VCaP (cell line): Measurements from ENCODE around the gene RYR2.

ENCODE experiments used
- H3K27ac ChIP-seq: fragments of 450-650 bp; 2 replicates; pipeline ENCODE4 v1.5.1; 2017
- TF ChIP-seq, protein P1 (sequence below): fragments of 450-650 bp; conservative IDR thresholded peaks from 2 replicates; pipeline ENCODE4 v1.5.1; 2017; ENCODE audit warnings: mild to moderate bottlenecking, moderate library complexity

RYR2 gene

DNA sequence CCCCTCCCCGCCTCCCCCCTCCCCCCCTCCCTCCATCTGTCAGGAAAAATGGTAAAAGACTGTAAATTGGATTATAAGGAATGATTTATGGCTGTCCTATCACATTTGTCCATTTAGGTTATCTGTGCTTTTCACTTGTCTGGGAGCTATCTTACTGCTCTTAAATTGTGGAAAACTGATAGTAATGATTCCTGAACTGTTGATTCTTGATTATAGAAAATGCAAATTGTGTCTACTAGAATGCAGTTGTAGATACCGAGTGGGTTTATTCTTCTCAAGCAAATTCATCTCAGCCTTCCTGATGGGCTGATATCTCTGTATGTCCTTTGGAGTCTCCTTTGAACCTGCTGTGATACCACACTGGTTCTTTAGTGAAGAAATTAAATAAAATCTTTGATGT, 12.3 kb downstream of the RYR2 start:
- TF ChIP-seq, protein P1, sequence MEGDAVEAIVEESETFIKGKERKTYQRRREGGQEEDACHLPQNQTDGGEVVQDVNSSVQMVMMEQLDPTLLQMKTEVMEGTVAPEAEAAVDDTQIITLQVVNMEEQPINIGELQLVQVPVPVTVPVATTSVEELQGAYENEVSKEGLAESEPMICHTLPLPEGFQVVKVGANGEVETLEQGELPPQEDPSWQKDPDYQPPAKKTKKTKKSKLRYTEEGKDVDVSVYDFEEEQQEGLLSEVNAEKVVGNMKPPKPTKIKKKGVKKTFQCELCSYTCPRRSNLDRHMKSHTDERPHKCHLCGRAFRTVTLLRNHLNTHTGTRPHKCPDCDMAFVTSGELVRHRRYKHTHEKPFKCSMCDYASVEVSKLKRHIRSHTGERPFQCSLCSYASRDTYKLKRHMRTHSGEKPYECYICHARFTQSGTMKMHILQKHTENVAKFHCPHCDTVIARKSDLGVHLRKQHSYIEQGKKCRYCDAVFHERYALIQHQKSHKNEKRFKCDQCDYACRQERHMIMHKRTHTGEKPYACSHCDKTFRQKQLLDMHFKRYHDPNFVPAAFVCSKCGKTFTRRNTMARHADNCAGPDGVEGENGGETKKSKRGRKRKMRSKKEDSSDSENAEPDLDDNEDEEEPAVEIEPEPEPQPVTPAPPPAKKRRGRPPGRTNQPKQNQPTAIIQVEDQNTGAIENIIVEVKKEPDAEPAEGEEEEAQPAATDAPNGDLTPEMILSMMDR, result no peak
- H3K27ac ChIP-seq, result no peak overlapping the region

DNA sequence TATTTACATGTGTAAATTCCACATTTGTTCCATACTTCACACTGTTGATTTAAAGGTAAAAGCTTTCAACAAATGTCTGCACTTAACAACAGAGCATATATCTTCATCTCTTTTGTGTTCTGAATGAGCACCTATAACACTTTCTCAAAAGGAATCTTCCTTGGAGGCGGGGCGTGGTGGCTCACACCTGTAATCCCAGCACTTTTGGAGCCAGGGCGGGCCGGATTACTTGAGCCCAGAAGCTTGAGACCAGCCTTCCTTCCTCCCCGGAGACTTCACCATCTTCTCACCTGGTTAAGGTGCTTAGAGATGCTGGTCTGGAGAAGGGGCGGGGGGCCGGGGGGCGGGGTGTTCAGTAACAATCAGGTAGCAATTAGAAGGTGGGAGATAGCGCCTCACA, 16.5 kb downstream of the RYR2 start:
- H3K27ac ChIP-seq, result no peak overlapping the region
- TF ChIP-seq, protein P1, result no peak

DNA sequence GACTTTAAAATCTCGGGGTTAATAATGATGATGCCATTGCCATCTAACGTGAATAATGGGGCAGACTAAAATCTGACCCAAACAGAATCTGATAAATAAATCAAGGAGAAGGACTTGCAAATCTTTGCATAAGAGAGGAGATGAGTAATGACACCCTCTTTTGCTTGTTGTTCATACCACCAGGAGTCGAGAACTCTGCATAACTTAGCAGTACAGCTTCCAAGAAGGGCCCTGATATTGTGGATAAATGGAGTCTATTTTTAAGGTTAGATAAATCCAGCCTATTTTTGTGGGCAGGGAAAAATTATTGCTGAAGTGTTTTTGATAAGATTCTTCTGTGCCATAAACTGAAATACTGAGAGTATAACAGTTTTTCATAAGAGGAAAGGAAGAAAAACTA, 17.3 kb downstream of the RYR2 start:
- TF ChIP-seq, protein P1, result no peak
- no peak overlapping the region for H3K27ac ChIP-seq

DNA sequence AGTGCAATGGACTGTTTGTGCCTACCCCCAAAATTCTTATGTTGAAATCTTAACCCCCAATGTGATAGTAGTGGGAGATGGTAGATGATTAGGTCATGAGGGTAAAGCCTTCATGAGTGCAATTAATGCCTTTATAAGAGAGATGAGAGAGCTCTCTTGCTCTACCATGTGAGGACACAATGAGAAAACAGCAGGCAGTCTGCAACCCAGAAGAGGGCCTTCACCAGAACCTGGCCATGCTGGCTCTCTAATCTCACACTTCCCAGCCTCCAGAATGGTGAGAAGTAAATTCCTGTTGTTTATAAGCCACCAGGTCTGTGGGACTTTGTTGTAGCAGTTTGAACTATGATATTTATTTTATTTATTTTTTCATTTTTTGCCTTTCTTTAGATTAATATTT, 21.0 kb downstream of the RYR2 start:
- no peak overlapping the region for H3K27ac ChIP-seq
- TF ChIP-seq, protein P1, result no peak

DNA sequence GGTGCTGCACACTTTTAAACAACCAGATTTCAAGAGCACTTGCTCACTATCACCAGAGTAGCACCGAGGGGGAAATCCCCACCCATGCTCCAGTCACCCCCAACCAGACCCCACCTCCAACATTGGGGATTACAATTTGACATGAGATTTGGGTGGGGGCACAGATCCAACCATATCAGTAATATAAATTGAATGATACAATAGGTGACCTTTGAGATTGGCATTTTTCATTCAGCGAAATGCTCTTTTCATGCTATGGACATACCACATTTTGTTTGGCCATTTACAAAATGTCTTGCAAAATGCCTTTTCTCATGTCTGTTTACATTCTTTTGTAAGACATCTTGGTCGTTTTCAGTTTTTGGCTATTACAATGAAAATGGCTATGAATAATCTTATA, 23.9 kb downstream of the RYR2 start:
- TF ChIP-seq, protein P1, result no peak

DNA sequence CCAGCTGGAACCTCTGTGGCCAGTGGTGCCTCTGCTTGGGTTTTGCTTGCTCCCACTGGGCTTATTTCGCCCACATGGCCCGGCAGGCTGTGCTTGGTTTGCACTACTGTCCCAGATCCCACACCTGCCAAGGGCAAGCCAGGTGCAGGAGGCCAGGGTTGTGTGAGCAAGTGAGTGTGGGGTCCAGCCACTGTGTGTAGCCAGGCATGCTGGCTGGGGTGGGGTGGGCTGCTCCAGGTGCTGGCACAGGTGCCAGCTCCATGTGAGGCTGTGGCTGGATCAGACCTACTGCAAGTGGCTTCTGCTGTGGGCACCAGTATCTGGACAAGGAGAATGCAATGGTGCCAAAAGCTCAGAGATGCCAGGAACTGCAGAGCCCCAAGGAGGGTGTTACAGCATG, 28.5 kb downstream of the RYR2 start:
- TF ChIP-seq, protein P1, result no peak
- no peak overlapping the region for H3K27ac ChIP-seq

More for the DNA sequence above, 23.9 kb downstream of the RYR2 start:
- no peak overlapping the region for H3K27ac ChIP-seq

DNA sequence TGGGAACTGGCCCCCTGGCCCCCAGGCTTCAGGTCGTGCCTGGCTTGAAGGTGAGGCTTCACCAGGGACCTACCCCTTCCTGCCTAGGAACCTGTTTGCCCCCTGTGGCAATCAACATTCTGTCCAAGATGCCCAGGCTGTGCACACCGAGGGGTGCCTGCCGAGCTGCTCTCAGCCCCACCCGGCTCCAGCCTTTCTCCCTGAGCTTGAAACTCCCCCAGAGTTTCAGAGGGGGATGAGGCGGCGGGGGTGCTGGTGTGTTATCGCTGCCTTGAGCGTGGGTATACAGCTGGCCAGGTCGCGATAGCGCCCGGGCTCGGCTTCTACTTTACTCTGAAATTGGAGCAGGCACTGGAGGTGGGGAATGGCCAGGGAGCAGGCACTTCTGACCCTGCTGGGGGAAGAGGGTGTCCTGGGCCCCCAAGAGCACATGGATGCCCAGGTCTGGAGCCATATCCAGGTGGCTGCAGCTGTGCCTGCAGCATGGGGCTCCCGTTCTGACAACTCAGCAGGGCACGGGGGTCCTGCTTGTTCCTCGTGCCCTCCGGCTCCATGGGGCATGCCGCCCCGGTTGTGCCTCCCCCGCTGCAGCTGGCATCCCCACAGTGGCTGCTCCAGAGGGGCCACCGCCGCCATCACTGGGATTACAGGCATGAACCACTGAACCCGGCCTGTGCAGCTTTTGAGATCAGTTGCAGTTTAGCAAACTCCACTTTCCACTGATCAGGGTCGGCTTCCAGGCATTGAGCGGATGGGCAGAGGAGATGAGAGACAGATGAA, 29.8 kb downstream of the RYR2 start:
- no peak overlapping the region for H3K27ac ChIP-seq
- TF ChIP-seq, protein P1, result no peak
